Measurements from ENCODE around the gene PSMA1. TPM values are rescaled to one million over a fixed set of nuclear protein-coding genes. Genes with fewer than 3 reads are reported as not detected.
A peak's percentile ranks its signal among the peaks of the same experiment; 100 is the strongest.

Gene PSMA1
- total RNA-seq, 1 experiment from 2014 or later, result 167 TPM

GRCh38 chr11:14503023-14503422 is 17.2 kb downstream of the PSMA1 start:
- Histone ChIP-seq H3K4ac (ENCODE audit: low read depth, low read length) (no peak overlapping the region), H4K91ac (ENCODE audit: insufficient read length, low read depth, low read length) (no peak overlapping the region), H2BK5ac (ENCODE audit: insufficient read length, low read length) (no peak overlapping the region), H3K9ac (ENCODE audit: extremely low read depth, insufficient read length, low read length) (no peak overlapping the region), H3K27ac (ENCODE audit: insufficient read length, low read depth, low read length) (no peak overlapping the region), H3K79me1 (ENCODE audit: insufficient read depth, low read depth, low read length, poor library complexity, severe bottlenecking) (no peaks in the 10 kb centered on the region), H3K14ac (ENCODE audit: insufficient read depth, low read length) (no peak overlapping the region), H3K4me2 (ENCODE audit: insufficient read depth, insufficient read length, low read length) (no peak overlapping the region), H3K56ac (ENCODE audit: insufficient read length, low read depth, low read length) (no peak overlapping the region), H3K4me1 (ENCODE audit: insufficient read depth, low read length) (no peaks in the 10 kb centered on the region), H3T11ph (ENCODE audit: low read length) (no peak overlapping the region), H4K8ac (replicated peaks; ENCODE audit: insufficient read length, low read depth, low read length) (no peak overlapping the region), H2AK5ac (ENCODE audit: insufficient read length, low read length) (no peak overlapping the region), H4K20me1 (ENCODE audit: control insufficient read depth, insufficient read depth, insufficient read length) (no peaks in the 10 kb centered on the region), H3K9me3 (ENCODE audit: control insufficient read depth, low read depth, low read length) (no peaks in the 10 kb centered on the region), H3K23ac (ENCODE audit: insufficient read length, low read depth, low read length) (no peak overlapping the region), H3K23me2 (ENCODE audit: insufficient read length, low read depth, low read length, poor library complexity, severe bottlenecking) (peaks cover 6% of the 10 kb centered on the region), H2BK12ac (ENCODE audit: insufficient read length, low read depth, low read length) (no peak overlapping the region), H4K5ac (ENCODE audit: insufficient read length, low read depth, low read length) (no peak overlapping the region), H3K18ac (ENCODE audit: insufficient read length, low read depth, low read length) (no peak overlapping the region), H2AFZ (ENCODE audit: low read length) (no peak overlapping the region), H2BK20ac (ENCODE audit: low read depth, low read length, poor library complexity, severe bottlenecking) (no peak overlapping the region), H2BK120ac (ENCODE audit: low read depth, low read length, poor library complexity, severe bottlenecking) (no peak overlapping the region), H3K79me2 (ENCODE audit: insufficient read depth, low read length) (no peaks in the 10 kb centered on the region), H3K27me3 (ENCODE audit: insufficient read depth, low read length) (no peaks in the 10 kb centered on the region), H2BK15ac (ENCODE audit: low read depth, low read length) (no peak overlapping the region)
- H3K4me1 Mint-ChIP-seq, result peaks cover 8 to 9% of the 10 kb centered on the region in 2 experiments
- H3K4me3 Mint-ChIP-seq, result no peak overlapping the region
- no peaks in the 10 kb centered on the region for H3K9me3 Mint-ChIP-seq
- DNase-seq, result no peak
- no peak for TF ChIP-seq CTCF (conservative IDR thresholded peaks at IDR 0.05)
- H3K27me3 Mint-ChIP-seq (ENCODE audit: low read depth), result no peaks in the 10 kb centered on the region
- peaks cover 19 to 46% (median 41%) of the 10 kb centered on the region in 3 experiments for H3K36me3 Mint-ChIP-seq (ENCODE audit: insufficient read depth in 1 of 3, low read depth in 3 of 3)
- WGBS (ENCODE audit: extremely low coverage, insufficient read length, low lambda C conversion rate), result no CpG with 5 or more reads among the region's 1 CpG
- peak overlapping the region in 1 of 3 experiments; percentile 72; a peak in 2 of 7 replicates for H3K27ac Mint-ChIP-seq

All from H9 (cell line).